Measurements from ENCODE around the gene METTL14.

The METTL14 gene

DNA sequence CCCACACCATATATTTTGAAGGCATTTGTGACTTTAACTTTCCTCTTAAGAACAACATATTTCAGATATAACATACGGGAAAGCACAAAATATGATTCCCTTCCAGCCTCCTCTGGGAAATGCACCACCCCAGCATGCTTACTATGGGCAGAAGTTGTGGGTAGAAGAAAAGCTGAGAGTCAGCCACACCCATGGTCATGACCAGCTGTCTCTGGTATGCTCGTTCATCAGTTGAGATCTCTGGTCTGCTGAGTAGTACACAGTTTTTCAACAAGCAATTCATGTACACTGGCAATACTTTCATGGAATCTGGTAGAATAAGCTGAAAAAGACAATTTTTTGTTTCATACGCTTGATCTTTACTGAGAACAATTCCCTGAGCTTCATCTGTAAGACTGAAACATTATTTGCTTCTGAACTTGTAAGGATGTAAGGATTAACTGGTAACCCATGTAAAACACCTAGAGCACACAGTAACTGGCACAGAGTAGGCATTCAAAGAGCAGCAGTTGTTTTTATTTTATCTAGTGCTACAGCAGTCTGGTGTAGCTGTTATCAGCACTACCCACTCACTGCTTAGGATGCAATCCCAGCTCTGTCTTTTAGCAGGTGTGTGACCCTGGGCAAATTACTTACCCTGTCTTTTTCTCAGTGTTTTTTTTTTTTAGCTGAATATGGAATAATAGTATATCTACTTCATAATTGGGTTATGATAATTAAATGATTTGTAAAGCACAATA lies 47.6 kb downstream of the METTL14 start:
- no peak for DNase-seq (ENCODE audit: low read depth in 3 of 3, low spot score in 1 of 3)

DNA sequence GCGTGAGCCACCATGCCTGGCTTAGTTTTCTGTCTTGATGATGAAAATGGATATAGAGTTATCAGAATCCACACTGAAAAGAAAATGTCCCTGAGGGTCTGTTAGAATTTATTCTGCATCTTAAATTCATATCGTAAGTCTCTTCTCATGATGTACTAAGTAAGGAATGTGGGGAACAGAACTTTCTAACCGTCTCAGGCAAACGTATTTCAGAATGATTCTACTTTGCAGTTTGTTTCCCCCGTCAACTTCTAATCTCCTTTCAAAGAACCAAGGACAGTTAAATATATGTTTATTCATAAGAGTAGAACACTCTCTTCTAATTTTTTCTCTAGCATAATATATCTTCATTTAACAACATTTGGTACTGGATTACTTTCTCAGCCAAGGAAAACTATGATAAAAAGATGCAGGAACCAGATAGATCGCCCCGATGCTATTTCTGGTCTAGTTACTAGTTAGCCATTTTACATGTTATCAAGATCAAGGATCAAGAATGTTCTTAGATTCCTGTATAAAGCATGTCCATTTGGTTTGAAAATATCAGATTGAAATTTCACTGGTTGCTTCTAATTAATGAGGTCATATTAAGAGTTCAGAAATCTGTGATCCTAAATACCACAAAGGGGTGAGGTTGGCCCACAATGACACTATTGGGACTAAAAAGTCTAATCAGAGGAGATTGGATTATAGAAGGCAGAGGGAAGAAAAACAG lies 49.5 kb downstream of the METTL14 start:
- DNase-seq (ENCODE audit: low read depth in 3 of 3, low spot score in 1 of 3): no peak

DNA sequence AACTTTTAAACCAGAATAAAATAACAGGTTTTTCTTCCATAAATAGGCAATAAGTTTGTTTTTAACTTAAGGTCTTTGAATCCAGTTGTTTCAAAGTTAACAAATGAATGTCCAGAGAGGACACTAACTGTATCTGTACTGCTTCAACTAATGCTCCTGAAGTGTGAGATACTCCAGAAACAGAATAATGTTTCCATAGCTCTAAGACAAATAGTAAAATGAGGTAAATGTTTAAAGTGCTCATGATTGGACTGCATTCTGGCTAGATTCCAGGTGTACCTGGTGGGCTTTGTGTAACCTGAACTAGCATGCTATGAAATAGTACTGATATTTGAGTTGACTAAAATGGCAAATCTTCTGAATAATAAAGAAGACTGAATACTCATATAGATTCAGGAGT lies 51.7 kb downstream of the METTL14 start:
- DNase-seq (ENCODE audit: low read depth in 3 of 3, low spot score in 1 of 3): no peak

DNA sequence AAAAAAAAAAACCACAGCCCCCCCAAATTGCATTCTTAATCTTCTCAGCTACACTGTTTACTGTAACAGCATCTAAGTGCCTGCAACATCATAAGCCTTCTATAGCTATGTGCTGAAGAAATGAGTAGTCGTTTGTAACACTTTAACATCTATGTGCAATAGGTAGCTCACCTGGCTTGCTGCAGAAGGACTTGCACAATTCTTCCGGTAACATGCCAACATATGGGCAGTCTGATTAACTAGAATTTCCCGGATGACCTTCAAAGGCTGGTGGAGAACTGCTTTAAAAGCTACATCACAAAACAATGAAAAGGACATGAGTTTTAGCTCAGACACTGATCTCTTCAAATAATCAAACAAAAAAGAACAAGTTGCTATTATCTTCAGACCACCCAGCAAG lies 52.9 kb downstream of the METTL14 start:
- DNase-seq (ENCODE audit: low read depth in 3 of 3, low spot score in 1 of 3): no peak

DNA sequence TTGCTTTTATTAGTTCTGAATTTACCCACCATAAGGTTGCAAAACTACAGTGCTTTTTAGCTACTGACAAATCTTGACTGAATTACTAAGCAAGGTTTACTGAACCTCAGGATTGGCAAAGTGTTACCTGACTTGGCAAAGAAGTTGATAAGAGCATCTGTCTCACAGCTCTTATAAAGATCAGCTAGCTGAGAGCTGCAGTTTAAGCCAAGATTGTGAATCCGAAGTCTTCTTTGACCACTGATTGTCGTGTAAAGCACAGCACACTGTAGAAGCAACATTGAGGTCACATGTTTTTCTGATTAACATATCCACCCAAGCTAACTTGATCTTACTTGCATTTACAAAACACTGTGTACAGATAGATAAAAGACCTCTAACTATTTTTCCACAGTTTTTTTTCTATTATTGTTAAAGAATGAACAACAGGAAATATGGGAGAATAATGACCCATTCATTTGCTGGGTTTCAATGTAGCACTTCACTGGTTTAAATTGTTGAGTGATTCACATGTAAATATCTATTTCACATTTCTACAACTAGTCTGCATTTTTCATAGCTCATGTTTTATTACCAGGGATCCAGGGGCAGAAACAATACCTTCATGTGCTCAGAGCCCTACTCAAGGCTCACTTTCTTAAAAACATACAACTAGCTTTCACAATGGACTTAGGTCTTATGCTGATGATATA lies 54.0 kb downstream of the METTL14 start:
- no peak for DNase-seq (ENCODE audit: low read depth in 3 of 3, low spot score in 1 of 3)

DNA sequence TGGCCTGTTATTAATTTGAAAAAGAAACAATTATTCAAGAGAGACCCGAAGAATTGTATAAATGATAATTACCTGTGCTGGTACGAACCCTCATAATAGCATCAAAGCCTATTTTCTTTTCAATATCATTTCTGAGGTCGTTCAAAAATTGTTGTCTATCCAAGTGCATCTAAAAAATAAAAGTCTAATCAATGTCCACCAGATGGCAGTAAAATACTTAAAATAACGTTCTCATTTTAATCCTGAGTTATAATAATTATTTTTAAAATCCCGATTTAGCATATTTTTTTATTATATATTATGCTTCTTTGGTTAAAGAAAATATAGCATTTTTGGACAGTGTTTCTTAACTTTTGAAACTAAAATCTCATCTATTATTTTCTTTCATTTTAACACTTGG lies 55.7 kb downstream of the METTL14 start:
- no peak for DNase-seq (ENCODE audit: low read depth in 3 of 3, low spot score in 1 of 3)

DNA sequence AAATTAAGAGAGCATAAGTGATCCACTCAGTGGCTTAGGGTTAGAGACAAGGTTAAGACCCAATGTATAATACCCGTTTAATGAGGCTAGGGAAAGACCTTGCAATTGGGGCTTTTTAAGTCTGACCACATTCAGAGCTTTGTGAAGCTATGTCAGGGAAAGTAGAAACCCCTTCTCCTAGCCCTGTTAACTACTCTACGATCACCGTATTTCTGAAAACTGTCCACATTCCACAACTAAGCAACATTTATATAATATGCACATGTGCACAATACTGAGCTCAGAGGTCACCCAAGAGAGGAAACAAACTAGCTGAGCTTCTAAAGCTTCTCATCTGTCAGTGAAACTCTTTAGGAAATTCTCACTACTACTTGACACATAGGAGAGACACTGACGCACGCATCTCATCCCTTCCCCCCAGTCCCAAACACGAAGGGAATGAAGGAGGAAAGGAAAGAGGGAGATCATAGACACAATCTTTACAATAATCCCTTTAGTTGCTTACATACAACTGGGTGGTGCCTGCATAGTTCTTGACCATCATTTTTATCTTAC lies 56.2 kb downstream of the METTL14 start:
- DNase-seq (ENCODE audit: low read depth in 3 of 3, low spot score in 1 of 3): no peak

DNA sequence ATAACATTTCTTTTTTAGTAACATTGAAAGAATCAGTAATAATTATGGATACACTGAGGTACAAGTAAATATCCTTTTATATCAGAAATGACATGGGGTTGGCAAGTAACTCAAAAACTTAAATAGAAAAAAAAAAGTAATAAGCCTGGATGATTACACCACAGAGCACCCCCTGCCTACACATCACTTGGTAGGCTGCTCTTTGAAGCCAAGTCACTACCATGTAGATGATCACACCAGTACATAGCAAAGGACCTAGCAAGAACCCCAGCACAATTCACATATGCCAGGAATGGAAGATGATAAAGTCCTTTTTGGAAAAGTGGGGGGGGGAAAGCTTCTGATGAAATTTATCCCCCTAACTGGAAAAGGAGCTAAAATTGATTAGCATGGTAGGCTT lies 56.9 kb downstream of the METTL14 start:
- no peak for DNase-seq (ENCODE audit: low read depth in 3 of 3, low spot score in 1 of 3)

DNA sequence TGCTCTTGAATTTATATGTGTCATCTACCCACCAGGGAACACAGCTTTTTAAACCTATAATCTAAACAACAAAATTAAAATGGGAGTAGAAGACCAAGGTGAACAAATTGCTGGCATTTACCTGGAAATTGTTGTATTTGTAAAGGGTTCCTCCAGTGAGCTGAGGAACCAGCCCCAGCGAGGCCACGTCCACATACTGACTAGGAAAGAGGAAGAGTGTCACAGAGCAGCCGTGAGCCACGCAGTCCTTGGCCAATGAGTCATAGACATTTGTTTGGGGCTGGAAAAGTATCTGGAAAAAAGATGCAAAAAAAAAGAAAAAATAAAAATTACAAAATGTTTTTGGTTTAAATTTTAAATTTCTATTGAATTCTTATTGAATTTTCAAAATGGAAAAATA lies 58.7 kb downstream of the METTL14 start:
- DNase-seq (ENCODE audit: low read depth in 3 of 3, low spot score in 1 of 3): no peak

DNA sequence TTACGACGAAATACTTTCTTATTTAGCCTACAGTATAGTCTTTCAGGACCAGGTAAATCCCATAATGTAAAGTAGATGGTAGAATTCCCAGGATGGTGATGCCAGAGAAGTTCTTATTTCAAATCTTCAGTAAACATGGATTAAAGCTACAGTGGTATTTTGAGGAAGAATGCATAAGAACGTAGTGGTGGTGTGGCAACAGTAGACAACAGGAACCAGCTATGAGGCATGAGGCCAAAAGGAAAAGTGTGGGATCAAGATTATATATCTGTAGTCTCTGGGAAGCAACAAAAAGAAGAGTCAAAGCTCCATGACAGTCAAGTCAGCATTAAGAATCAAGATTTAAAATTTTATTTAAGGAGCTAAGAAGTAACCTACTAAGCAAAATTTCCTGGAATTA lies 60.2 kb downstream of the METTL14 start:
- no peak for DNase-seq (ENCODE audit: low read depth in 3 of 3, low spot score in 1 of 3)

DNA sequence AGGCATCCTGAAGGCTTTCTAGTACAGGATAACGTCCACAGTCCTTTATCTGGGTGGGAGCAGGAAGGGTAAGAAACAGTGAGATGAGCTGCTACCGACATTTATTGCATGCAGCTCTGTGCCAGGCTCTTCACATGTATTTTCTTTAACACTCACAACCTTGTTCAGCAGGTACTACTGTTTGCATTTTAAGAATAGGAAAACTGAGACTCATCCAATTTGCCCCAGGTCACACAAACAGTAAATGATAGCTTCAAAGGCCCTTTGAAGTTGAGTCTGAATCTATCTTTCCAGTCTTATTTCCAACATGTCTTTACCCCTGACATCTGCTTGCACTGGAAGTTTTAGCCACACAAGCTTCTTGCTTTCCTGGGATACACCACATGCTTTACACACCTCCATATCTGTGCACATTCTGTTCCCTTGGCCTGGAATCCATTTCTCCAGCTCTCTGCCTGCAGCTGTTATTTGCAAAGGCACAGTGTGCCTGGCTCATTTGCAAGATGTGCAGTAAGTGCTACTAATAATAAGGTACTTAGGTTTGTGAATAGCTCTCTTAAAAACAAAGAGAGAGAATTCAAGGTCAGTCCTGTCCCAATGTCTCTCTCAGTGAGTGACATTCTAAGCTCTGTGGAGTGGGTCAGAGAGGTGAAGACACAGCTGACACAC lies 61.2 kb downstream of the METTL14 start:
- no peak for DNase-seq (ENCODE audit: low read depth in 3 of 3, low spot score in 1 of 3)

DNA sequence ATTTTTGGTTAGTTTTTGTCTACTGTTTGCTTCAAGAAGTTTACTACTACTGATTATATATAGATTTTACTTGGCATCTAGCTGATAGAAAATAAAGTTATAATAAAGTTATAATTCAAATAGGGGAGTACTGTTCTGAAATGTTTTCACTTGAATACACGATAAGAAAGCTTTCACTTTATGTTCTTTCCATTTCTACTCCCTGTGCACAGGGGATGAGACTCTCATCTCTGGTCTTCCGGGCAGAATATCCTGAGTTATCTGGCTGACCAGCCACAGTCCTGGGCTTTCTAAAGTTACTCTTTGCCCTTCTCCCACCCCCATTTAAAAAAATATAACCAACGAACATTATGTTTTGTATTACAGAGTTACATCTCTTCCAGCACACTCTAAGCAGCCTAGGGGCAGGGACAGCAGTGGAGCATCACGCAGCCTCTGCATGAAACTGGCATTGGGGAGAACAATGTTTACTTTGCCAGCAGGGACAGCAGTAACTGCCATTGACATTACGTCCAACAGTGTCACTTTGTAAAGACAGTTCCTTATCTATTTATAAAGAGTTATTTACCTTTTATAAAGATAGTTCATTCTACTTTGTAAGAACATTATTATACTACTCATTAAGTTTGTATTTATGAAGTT lies 64.3 kb downstream of the METTL14 start:
- DNase-seq (ENCODE audit: low read depth in 3 of 3, low spot score in 1 of 3): no peak

DNA sequence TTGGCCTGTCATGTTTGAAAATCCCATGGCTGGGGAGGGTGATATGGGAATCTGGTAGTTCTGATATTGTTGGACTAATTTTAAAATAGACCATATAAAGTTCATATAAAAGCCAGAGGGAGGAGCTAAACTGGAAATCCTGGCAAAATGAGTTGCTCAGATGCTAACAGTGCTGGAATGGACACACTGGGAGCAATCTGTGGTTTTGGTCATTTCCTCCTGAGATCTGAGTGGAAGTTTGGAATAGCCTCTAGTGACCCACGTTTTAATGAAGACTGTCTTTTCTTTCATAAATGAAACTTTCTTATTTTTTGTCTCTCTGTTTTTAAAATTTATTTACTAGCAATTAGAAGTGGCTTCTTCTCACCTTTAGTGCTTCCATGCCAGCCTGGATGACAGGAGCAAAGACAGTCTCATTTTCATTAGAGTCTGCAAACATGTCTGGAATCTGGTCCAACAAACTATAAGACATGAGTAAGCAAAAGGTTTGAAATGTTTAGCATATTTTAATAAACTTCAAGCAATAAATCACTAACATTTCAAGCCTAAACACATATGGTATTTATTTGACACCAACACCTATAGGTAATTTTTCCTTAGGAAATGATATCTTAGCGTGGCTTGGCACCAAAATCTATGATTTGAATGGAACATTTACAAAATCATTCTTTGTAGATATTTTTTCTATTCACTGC lies 66.6 kb downstream of the METTL14 start:
- DNase-seq (ENCODE audit: low read depth in 3 of 3, low spot score in 1 of 3): no peak

DNA sequence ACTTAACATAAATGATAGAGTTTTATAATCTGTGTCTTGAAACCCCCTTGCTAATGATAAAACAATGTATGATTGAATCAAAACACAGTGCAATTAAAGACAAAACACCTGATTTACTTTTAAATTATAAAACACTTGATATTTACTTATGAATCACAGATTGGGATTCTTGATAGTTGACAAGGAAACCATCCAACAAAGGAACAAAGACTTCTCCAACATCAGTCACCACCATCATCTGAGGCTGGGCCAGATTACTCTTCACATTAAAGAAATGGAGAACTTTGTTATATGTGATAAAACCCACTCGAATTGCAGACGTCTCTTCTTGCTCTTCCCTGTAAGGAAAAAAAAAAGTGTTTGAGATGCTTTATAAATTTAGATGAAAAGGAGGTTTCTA lies 67.4 kb downstream of the METTL14 start:
- DNase-seq (ENCODE audit: low read depth in 3 of 3, low spot score in 1 of 3): no peak

DNA sequence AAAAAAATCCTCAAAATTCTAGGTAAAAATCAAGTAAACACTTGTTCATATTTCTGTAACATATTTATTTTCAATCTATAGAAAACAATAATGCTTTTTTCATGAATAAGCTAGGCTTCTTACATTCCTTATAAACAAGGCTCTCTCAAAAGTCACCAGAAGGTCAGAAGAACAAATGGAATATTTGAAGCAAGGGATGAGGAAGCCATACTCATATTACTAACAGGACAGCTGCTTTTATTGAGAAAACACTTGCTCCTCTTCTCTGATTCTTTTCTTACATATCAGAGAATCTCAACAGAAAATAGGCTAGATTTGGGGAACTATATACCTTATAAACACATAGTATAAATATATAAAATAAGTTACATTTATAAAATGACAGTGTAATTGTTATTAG lies 67.9 kb downstream of the METTL14 start:
- no peak for DNase-seq (ENCODE audit: low read depth in 3 of 3, low spot score in 1 of 3)

DNA sequence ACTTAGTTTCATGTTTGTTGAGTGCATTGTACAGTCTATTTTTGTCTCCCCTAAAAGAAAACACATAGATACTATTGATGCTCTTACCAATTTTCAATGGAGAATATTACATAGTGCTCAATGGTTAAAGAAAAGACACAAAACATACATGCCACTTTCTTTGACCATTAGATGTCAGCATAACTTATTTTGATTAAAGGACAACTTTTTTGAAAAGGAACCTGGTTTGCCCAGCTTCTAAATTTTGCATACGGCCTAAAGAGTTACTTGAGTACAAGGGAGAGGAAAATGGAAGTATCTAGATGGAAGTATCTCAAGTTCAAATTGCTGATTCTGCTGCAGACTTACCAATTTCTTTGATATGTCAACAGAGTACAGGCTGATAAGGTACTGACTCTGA lies 68.5 kb downstream of the METTL14 start:
- DNase-seq (ENCODE audit: low read depth in 3 of 3, low spot score in 1 of 3): no peak

DNA sequence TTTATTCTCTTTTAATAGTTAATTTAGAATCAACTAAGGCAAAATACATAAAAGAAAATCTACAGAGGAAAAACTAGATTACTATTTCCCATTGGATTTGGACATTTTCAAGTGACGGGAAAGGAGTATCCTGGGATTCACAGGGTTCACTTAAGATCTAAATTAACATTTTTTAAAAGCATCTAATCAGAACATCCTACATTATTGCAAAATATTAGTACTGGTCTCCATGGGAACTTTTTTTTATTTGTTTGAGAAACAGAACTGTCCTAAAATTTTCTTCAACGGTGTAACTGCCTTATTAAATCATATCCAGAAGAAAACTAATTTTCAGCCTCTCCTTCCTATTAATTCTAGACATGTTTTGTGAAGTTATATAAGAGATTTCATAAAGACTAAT lies 69.7 kb downstream of the METTL14 start:
- no peak for DNase-seq (ENCODE audit: low read depth in 3 of 3, low spot score in 1 of 3)

DNA sequence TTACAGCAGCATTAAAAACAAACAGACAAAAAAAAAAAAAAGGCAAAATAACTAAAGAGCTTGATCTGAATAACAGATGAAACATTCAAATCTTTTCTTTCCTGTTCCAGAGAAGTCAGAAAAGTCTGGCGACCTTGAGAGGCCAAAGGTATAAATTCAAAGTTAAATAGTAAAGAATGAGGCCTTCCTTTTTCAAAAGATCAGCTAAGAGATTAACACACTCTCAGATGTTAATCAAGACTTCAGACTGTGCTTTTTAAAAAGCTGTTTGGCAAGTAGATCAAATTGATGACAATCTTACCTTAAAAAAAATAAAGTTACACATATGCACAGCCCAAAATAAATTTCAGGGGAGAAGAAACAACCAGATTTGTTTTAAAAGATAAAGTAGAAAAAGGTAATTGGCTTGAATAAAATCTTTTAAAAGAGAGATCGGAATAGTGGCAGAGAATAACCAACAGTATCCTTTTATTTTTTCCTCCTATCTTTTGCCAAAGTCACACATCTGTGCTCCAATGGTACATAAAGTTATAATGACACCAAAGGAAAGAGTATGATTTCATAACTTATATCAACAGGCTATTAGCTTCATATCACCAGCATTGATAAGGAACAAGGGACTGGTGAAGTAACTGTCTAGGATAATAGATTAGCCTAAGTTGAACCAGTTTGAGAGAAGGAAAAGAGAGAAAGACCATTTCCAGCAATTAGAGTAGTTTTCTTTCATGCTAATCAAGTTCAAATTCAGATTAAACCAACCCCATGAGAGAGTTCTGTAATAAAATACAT lies 70.4 kb downstream of the METTL14 start:
- DNase-seq (ENCODE audit: low read depth in 3 of 3, low spot score in 1 of 3): no peak

DNA sequence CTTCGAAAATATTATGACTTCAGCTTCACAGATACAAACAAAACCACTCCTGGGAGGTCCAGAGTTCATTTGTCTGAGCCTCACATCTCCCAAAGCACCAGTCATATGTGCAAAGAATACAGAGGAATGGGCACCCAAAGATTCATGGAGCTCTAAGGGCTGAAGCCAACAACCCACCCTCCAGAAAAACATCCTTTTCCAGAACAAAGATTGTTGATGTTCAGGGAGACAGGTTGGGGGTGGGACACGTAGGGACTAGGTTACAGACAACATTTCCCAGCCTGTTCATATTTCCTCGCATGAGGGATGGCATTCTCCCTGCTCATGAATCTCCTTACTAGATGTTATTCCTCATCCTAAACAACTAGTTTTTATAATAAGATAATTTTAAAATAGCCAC lies 71.2 kb downstream of the METTL14 start:
- no peak for DNase-seq (ENCODE audit: low read depth in 3 of 3, low spot score in 1 of 3)

DNA sequence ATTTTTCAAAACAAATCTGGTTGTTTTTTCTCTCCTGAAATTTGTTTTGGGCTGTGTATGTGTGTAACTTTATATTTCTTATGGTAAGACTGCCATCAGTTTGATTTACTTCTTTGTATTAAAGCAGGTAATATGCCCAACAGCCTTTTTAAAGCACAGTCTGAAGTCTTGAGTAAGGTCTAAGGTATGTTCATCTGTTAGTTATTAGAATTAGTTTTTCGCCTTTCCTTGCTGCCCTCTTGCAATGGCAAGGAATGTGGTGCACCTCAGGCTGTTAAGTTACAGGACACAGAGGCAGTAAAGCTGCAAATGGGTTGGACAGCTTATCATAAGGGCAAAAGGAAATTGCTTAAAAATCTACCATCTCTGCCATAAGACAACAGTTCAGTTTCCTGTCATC lies 71.8 kb downstream of the METTL14 start:
- DNase-seq (ENCODE audit: low read depth in 3 of 3, low spot score in 1 of 3): no peak

All from stimulated activated CD4-positive, alpha-beta T cell treated with anti-CD3 and anti-CD28 coated beads, TNF-alpha, amount 100 ng/mL, for 1 hour (primary cell).